ENCODE results near the gene C1QTNF1. TPM values are rescaled to one million over a fixed set of nuclear protein-coding genes. Genes with fewer than 3 reads are reported as not detected.

The C1QTNF1 gene
- total and polyA plus RNA-seq, 2 donors (not counting 3 experiments of a cell fraction or from before 2014, with no cell fraction given), result 2.5 to 4.0 TPM

- no TSS peak for BruUV-seq (replicated peaks)
- no peaks in the 10 kb centered on the region for H3K4me1 ChIP-seq (ENCODE audit: control insufficient read depth, extremely low read depth, insufficient read depth, low read length)
- no peaks in the 10 kb centered on the region for H3K9me3 ChIP-seq (replicated peaks; ENCODE audit: control insufficient read depth, insufficient read depth, low read length)
- H3K9ac ChIP-seq (replicated peaks; ENCODE audit: extremely low read depth, insufficient read depth, low read length), result no peak overlapping the region
- no peaks in the 10 kb centered on the region for H3K9me1 ChIP-seq (replicated peaks; ENCODE audit: control insufficient read depth, extremely low read depth, insufficient read depth, low read length)
- H3K27ac ChIP-seq (ENCODE audit: insufficient read depth, low read depth, low read length), result no peak overlapping the region
- ChIA-PET CTCF (interaction anchor here (1.3 kb wide), 1 partner anchor 303 kb away, joined by 3 read pairs; no protein-coding TSS in a partner anchor), POLR2A (no interaction called here)
- TF ChIP-seq GATA2 (IDR thresholded peaks at IDR 0.05; ENCODE audit: insufficient read depth, insufficient read length, low read depth, low read length) (no peak), FOS (IDR thresholded peaks at IDR 0.05; ENCODE audit: borderline replicate concordance, insufficient read depth, low read length) (no peak), JUN (IDR thresholded peaks at IDR 0.05; ENCODE audit: borderline replicate concordance, insufficient read depth, insufficient read length, low read depth) (no peak), EZH2 (IDR thresholded peaks at IDR 0.05; ENCODE audit: borderline replicate concordance, low read depth, low read length, severe bottlenecking) (no peak), MYC (IDR thresholded peaks at IDR 0.05; ENCODE audit: low read depth, low read length) (no peak), POLR2A (IDR thresholded peaks at IDR 0.05; ENCODE audit: low read depth, low read length) (no peak)
- H2AFZ ChIP-seq (ENCODE audit: low read depth, low read length), result no peak overlapping the region
- peaks cover 9 to 10% of the 10 kb centered on the region in 2 experiments for H3K27me3 ChIP-seq (ENCODE audit: control insufficient read depth in 2 of 2, insufficient read depth in 2 of 2, low read length in 2 of 2)
- dilution Hi-C loops (cut with MboI; ENCODE audit: extremely low pct_ligation_motif_present, low sequenced_read_pairs), result no loop called here
- H3K36me3 ChIP-seq (ENCODE audit: control insufficient read depth in 2 of 2, extremely low read depth in 1 of 2, insufficient read depth in 2 of 2, low read length in 2 of 2), result no peaks in the 10 kb centered on the region
- no peaks in the 10 kb centered on the region for H4K20me1 ChIP-seq (replicated peaks; ENCODE audit: control insufficient read depth, extremely low read depth, insufficient read depth, low read length)
- H3K4me2 ChIP-seq (ENCODE audit: insufficient read depth, low read length), result no peak overlapping the region
- no peaks in the 10 kb centered on the region for H3K79me2 ChIP-seq (ENCODE audit: control insufficient read depth, insufficient read depth, low read length)
- DNase-seq (ENCODE audit: low read depth, low spot score) (no peak), FAIRE-seq (no peak)
- H3K4me3 ChIP-seq (replicated peaks in 1 of 3; ENCODE audit: insufficient read depth in 1 of 3, low read depth in 1 of 3, low read length in 3 of 3), result no peak overlapping the region
- intact Hi-C loops (cut with micrococcal nuclease), result no loop called here
Observed at GRCh38 chr17:79098282-79098867, 74.4 kb downstream of the C1QTNF1 start.

Other genes starting within 250 kb of the C1QTNF1 start
- 49.9 and 54.2 TPM in 2 replicates for gene CYTH1, start 241.9 kb upstream of the C1QTNF1 start, total RNA-seq
- 34.5 and 35.9 TPM in 2 replicates for gene CYTH1, start 241.9 kb upstream of the C1QTNF1 start, polyA plus RNA-seq
- 46.6 and 49.8 TPM in 2 replicates for gene USP36, start 183.4 kb upstream of the C1QTNF1 start, total RNA-seq
- 20.6 and 29.8 TPM in 2 replicates for gene USP36, start 183.4 kb upstream of the C1QTNF1 start, polyA plus RNA-seq
- 3.6 and 8.3 TPM in 2 replicates for gene CEP295NL, start 121.0 kb upstream of the C1QTNF1 start, total RNA-seq
- gene CEP295NL, start 121.0 kb upstream of the C1QTNF1 start, polyA plus RNA-seq, result 0.10 and 0.13 TPM in 2 replicates
- gene TIMP2, start 98.8 kb upstream of the C1QTNF1 start, total RNA-seq, result 280 and 318 TPM in 2 replicates
- 115 and 138 TPM in 2 replicates for gene TIMP2, start 98.8 kb upstream of the C1QTNF1 start, polyA plus RNA-seq
- gene LGALS3BP, start 44.2 kb upstream of the C1QTNF1 start, total RNA-seq, result 0.76 and 1.3 TPM in 2 replicates
- gene LGALS3BP, start 44.2 kb upstream of the C1QTNF1 start, polyA plus RNA-seq, result 0.77 and 1.3 TPM in 2 replicates
- gene CANT1, start 14.4 kb upstream of the C1QTNF1 start, total RNA-seq, result 76.4 and 93.6 TPM in 2 replicates
- gene CANT1, start 14.4 kb upstream of the C1QTNF1 start, polyA plus RNA-seq, result 85.0 and 95.4 TPM in 2 replicates
- 20.8 and 27.2 TPM in 2 replicates for gene ENGASE, start 50.7 kb downstream of the C1QTNF1 start, total RNA-seq
- gene ENGASE, start 50.7 kb downstream of the C1QTNF1 start, polyA plus RNA-seq, result 10.5 and 13.7 TPM in 2 replicates